Neural crest cell (in vitro differentiated cells): ENCODE results near the gene GOSR2. TPM values are rescaled to one million over a fixed set of nuclear protein-coding genes. Genes with fewer than 3 reads are reported as not detected.

ENCODE experiments used
- DNase-seq: peaks from one replicate; pipeline ENCODE4 v3.0.0; 2021; ENCODE audit warnings: low read depth, mixed read lengths, low spot score
- H3K27ac Mint-ChIP-seq: one replicate; pipeline ENCODE4 v1.8.0; 2021; ENCODE audit warnings: mild to moderate bottlenecking, mixed read lengths; ENCODE audit not compliant: unreplicated experiment
- H3K27me3 Mint-ChIP-seq: 2 replicates; pipeline ENCODE4 v1.8.0; 2021; ENCODE audit warnings: low read depth, mild to moderate bottlenecking, mixed read lengths
- H3K36me3 Mint-ChIP-seq: 2 replicates; pipeline ENCODE4 v1.8.0; 2021; ENCODE audit warnings: low read depth, mild to moderate bottlenecking, mixed read lengths
- H3K4me1 Mint-ChIP-seq: 2 replicates; pipeline ENCODE4 v1.8.0; 2021; ENCODE audit warnings: mixed read lengths
- H3K4me3 Mint-ChIP-seq: one replicate; pipeline ENCODE4 v1.8.0; 2021; ENCODE audit warnings: mild to moderate bottlenecking, mixed read lengths
- H3K9me3 Mint-ChIP-seq: 2 replicates; pipeline ENCODE4 v1.8.0; 2021; ENCODE audit warnings: mixed read lengths
- total RNA-seq: library from RNA; stranded (reverse); gene quantifications from 2 replicates; pipeline ENCODE4 v1.2.1, GENCODE V29; 2021
- TF ChIP-seq, protein P1 (sequence below): fragments of 200-600 bp; sonication (generic); conservative IDR thresholded peaks from 2 replicates; pipeline ENCODE4 v1.5.0; 2021; ENCODE audit warnings: antibody characterized with exemption, mild to moderate bottlenecking

Gene GOSR2
- total RNA-seq, 1 donor from 2014 or later, result 46.1 TPM

DNA sequence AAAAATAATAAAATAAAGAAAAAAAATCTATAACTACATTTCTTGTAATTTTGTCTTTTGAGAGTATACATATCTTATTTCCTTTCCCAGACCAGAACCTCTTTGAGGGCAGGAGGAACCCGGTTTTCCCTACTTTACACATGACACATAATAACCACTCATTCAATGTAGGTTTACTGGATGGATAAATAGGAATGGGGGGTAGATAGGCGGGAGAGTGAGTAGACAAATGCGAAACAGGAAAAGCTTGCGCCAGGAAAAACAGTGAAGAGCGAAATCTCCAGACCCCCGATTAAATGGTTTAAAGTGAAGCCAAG lies 515 bp upstream of the GOSR2 start:
- peaks cover 3% of the 10 kb centered on the region for H3K27me3 Mint-ChIP-seq
- peaks cover 28% of the 10 kb centered on the region for H3K4me1 Mint-ChIP-seq
- H3K9me3 Mint-ChIP-seq, result no peaks in the 10 kb centered on the region
- DNase-seq, result no peak
- H3K4me3 Mint-ChIP-seq, result peak overlapping the region; percentile 94
- no peaks in the 10 kb centered on the region for H3K36me3 Mint-ChIP-seq
- H3K27ac Mint-ChIP-seq, result peak overlapping the region; percentile 100
- TF ChIP-seq, protein P1, sequence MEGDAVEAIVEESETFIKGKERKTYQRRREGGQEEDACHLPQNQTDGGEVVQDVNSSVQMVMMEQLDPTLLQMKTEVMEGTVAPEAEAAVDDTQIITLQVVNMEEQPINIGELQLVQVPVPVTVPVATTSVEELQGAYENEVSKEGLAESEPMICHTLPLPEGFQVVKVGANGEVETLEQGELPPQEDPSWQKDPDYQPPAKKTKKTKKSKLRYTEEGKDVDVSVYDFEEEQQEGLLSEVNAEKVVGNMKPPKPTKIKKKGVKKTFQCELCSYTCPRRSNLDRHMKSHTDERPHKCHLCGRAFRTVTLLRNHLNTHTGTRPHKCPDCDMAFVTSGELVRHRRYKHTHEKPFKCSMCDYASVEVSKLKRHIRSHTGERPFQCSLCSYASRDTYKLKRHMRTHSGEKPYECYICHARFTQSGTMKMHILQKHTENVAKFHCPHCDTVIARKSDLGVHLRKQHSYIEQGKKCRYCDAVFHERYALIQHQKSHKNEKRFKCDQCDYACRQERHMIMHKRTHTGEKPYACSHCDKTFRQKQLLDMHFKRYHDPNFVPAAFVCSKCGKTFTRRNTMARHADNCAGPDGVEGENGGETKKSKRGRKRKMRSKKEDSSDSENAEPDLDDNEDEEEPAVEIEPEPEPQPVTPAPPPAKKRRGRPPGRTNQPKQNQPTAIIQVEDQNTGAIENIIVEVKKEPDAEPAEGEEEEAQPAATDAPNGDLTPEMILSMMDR, result no peak

DNA sequence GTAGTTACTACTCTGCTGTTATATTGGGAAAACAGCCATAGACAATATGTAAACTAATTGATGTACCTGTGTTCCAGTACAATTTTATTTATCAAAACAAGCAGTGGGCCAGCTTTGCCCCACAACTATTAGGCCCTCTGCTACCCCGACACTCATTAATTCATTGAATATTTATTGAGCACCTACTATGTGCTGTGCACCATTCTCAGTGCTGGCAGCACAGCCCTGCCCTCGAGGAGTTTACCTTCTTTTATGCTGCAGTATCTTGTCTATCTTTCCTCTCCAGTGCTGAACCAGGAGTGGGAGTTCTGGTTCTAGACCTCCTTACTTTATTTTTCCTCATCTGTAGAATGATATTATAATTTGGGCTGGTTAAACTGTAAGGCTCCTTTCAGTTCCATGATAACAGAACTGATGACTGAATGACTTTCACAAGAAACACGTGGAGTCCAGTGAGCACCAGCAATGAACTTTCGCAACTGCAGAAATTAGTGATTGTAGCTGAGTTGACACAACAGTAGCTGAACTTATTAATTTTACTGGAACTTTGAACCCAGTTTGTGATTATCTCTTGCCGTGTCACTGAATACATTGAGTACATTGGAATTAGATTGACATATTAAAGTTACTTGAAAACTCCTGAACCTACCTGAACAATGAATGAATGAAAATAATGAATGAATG lies 2.4 kb downstream of the GOSR2 start:
- Mint-ChIP-seq H3K27me3 (no peaks in the 10 kb centered on the region), H3K4me1 (peaks cover 45% of the 10 kb centered on the region), H3K9me3 (no peaks in the 10 kb centered on the region), H3K36me3 (no peaks in the 10 kb centered on the region), H3K27ac (no peak overlapping the region), H3K4me3 (peak overlapping the region; percentile 94)
- TF ChIP-seq, protein P1, result no peak
- DNase-seq, result no peak

DNA sequence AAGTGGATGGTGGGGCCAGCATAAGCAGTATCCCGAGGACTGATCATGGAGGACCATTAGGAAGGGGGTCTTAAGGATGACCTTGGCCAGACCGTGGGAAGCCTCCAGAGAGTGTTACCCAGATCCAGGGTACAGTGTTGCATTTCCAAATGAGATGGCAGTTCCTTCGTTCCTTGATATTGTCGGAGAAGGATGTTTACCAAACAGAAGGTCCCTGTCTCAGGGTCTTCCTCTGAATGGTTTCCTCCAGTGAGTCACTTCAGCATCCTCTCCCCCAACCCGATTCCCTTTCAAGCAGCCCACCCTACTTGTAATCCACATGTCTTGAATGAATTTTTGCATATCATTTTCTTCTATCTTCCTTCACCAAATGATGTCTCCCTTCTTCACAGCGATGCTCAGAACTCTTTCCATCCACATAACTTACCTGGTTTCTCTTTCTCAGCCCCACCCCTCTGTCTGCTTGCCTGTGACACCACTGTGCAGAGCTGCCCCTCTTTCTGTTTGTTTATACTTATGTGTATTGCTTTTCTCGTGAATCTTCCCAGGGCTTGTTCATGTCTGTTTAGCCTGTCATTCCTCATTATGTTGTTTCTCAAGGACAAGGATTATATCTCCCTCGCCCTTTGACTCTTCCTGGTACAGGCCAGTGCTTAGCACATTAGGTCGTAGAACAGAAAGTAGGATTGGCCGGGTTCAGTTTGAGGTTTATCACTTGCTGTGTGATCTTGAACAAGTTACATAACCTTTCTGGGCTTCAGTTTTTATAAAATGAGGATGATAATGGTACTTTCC lies 5.7 kb downstream of the GOSR2 start:
- DNase-seq, result no peak
- H3K27me3 Mint-ChIP-seq, result no peaks in the 10 kb centered on the region
- H3K27ac Mint-ChIP-seq, result no peak overlapping the region
- no peaks in the 10 kb centered on the region for H3K9me3 Mint-ChIP-seq
- H3K36me3 Mint-ChIP-seq, result peaks cover 7% of the 10 kb centered on the region
- peaks cover 31% of the 10 kb centered on the region for H3K4me1 Mint-ChIP-seq
- TF ChIP-seq, protein P1, result no peak
- peak overlapping the region; percentile 3 for H3K4me3 Mint-ChIP-seq

DNA sequence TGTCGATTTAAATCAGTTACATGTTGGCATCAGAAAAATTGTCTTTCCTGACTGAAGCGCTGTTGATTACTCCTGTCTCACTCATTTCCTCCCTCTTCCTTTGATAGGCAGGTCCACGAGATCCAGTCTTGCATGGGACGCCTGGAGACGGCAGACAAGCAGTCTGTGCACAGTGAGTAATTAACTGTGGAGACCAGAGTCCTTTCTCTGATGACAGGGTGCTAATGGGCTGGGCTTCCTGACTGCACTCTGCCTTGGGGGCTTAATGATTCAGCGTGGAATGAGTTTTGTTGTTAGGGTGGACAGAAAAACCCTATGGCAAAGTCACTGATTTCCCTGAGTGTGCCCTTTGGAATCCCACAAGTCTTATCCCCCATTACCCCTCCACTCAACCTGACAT lies 6.5 kb downstream of the GOSR2 start:
- Mint-ChIP-seq H3K27ac (no peak overlapping the region), H3K4me3 (no peak overlapping the region), H3K27me3 (no peaks in the 10 kb centered on the region), H3K9me3 (no peaks in the 10 kb centered on the region), H3K4me1 (peaks cover 24% of the 10 kb centered on the region), H3K36me3 (peaks cover 7% of the 10 kb centered on the region)
- TF ChIP-seq, protein P1, result no peak
- no peak for DNase-seq

DNA sequence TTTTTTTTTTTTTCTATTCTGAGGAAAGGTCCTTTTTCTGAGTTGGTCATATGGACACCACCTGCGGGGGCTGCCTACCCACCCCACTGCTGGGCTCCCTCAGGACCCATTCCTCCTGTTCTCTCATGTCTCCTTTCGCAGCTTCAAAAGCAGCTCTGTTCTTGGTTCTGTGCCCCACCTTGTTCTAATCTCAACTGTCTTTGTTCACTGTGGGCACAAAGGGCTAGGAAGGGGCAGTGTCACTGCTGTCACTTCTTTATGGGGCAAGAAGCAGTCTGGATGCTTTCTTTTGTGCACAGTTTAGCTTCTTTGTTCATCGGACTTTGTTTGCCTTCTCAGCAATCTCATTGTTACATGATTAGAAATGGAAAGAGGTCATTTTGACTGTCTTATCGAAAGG lies 7.1 kb downstream of the GOSR2 start:
- Mint-ChIP-seq H3K4me3 (peak overlapping the region; percentile 33), H3K36me3 (peaks cover 7% of the 10 kb centered on the region), H3K4me1 (peaks cover 23% of the 10 kb centered on the region), H3K27ac (peak overlapping the region; percentile 48), H3K27me3 (no peaks in the 10 kb centered on the region), H3K9me3 (no peaks in the 10 kb centered on the region)
- no peak for DNase-seq
- TF ChIP-seq, protein P1, result no peak
